ENCODE measurements around the gene DPM2. TPM values are rescaled to one million over a fixed set of nuclear protein-coding genes. Genes with fewer than 3 reads are reported as not detected.

DPM2 gene
- total and polyA plus RNA-seq, 5 donors from 2014 or later, result 27.5 to 35.7 (median 30.6) TPM

DNA sequence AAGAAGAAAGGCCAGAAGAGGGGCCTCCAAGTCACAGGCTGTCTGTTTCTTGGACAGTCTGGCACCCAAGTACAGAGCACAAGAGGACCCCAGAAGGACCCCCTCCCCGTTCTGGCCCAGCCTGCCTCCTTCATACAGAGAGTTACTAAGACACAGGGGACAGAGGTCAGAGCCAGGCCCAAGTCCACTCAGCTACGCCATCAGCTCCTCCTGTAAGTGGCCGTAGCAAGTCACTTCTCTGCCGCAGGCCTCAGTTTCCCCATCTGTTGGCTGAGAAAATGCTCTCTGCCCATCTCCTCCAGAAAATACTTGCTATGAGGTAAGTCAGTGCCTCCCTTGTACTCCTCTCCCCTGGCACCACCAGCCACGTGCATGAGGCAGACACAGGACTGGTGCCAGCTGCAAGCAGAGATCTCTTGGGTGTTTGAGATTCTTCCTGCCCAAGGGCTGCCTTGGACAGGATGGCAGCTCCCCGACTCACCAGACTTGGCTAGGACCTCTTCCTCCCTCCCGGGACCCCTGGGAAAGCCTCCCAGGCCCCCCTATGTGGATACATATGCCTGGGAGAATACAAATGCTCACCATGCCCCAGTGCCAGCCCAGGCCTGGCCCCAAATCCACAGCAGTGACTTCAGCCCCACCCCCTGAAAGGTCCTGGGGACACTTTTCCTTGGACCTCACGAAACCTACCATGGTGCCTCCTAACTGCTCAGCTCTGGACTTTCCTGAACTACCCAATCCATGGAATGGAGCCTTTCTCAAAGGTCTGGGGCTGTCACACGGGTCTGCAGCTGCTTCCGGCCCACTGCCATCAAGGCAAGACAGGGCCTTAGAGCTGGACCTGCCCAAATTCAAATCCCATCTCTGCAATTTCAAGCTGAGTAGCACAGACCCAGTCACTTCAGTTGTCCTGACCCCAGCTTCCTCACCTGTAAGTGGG is 38.0 kb upstream of the DPM2 start:
- Histone ChIP-seq H3K9me3 (ENCODE audit: control insufficient read depth in 2 of 2, low read length in 2 of 2) (no peaks in the 10 kb centered on the region), H3K36me3 (ENCODE audit: control insufficient read depth, insufficient read depth, low read length) (peaks cover 12% of the 10 kb centered on the region), H3K4me1 (ENCODE audit: control insufficient read depth, insufficient read depth, low read length, poor library complexity, severe bottlenecking) (peaks cover 76% of the 10 kb centered on the region), H3K27me3 (ENCODE audit: control insufficient read depth, insufficient read depth, low read length) (no peaks in the 10 kb centered on the region), H3K27ac (ENCODE audit: insufficient read depth, low read length, poor library complexity, severe bottlenecking) (peak overlapping the region; percentile 91), H3K4me3 (ENCODE audit: low read depth, low read length) (peak overlapping the region; percentile 97)
- Mint-ChIP-seq H3K9me3 (no peaks in the 10 kb centered on the region), H3K4me1 (peaks cover 7 to 59% (median 40%) of the 10 kb centered on the region in 4 donors), H3K27ac (peak overlapping the region; percentile 95 to 99 (median 98)), H3K27me3 (peaks cover 11% of the 10 kb centered on the region), H3K4me3 (peak overlapping the region; percentile 88 to 97 (median 95)), H3K36me3 (peaks cover 43% of the 10 kb centered on the region)
- ATAC-seq (ENCODE audit: low read depth in 2 of 2) (no peak), DNase-seq (peak in 1 of 3 donors; percentile 42)

DNA sequence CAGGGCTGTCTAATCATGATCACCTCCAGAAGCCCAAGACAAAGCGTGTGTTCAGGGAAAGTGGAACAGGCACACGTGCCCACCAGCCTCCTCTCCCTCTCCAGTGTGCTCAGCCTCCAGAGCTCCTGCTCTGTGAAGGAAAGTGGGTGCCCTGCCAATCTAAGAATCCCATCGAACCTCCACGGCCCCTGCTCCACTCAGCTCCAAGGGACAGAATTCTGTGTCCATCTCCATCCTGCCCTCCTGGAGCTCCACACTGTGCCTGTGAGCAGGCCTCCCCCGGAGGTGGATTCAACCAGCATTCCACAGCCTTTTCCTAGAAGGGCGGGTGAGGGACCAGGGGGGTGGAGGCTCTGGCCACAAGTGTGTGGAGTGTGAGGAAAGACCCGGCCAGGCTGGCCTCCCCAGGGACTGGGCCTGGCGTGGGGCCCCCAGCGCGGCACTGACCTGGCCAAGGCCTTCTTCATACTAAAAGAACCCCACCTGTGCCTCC is 37.2 kb upstream of the DPM2 start:
- Histone ChIP-seq H3K36me3 (ENCODE audit: control insufficient read depth, insufficient read depth, low read length) (peaks cover 13% of the 10 kb centered on the region), H3K9me3 (ENCODE audit: control insufficient read depth in 2 of 2, low read length in 2 of 2) (no peaks in the 10 kb centered on the region), H3K4me3 (ENCODE audit: low read depth, low read length) (peak overlapping the region; percentile 97), H3K4me1 (ENCODE audit: control insufficient read depth, insufficient read depth, low read length, poor library complexity, severe bottlenecking) (peaks cover 83% of the 10 kb centered on the region), H3K27ac (ENCODE audit: insufficient read depth, low read length, poor library complexity, severe bottlenecking) (peak overlapping the region; percentile 91), H3K27me3 (ENCODE audit: control insufficient read depth, insufficient read depth, low read length) (no peaks in the 10 kb centered on the region)
- no peak for DNase-seq
- no peak for ATAC-seq (ENCODE audit: low read depth in 2 of 2)
- H3K27me3 Mint-ChIP-seq, result peaks cover 11% of the 10 kb centered on the region
- H3K27ac Mint-ChIP-seq, result peak overlapping the region; percentile 95 to 99 (median 98)
- H3K4me1 Mint-ChIP-seq, result peaks cover 8 to 67% (median 48%) of the 10 kb centered on the region in 4 donors
- no peaks in the 10 kb centered on the region for H3K9me3 Mint-ChIP-seq
- H3K36me3 Mint-ChIP-seq, result peaks cover 48% of the 10 kb centered on the region
- peak overlapping the region; percentile 88 to 97 (median 95) for H3K4me3 Mint-ChIP-seq

DNA sequence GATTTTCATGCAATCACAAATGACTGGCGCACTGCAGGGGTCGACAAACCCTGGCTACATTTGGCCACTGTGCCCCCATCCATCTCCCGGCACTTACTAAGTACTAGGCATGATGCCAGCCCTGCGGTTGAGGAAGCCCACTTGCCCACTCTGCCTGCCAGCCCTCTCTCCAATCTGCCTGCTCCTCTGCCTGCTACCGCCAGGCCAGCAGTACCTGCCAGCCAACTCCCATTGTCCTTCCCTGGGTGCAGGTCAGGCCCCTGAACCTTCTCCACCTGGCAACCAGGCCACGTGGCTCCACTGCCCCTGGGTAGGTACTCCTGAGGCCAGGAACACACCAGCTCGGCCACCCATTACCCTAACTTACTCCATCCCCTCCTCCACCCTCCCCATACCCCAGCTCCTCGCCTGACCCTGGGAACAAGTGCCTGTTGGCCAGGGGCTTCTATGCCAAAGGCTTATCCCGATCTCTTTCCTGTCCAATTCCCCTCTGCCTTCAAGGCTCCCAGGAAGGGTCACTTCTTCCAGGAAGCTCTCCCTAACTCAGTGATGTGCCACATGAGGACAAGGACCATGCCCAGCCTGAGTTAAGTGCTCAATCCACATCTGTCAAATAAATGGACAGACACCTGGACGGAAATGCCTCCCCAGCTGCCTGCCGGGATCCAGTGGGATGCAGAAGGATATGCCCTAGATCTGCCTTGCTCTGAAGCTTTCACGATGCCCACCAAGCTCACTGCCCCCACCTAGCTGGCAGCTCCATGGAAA is 36.5 kb upstream of the DPM2 start:
- Mint-ChIP-seq H3K4me3 (peak overlapping the region; percentile 88 to 97 (median 95)), H3K9me3 (no peaks in the 10 kb centered on the region), H3K36me3 (peaks cover 51% of the 10 kb centered on the region), H3K4me1 (peaks cover 13 to 74% (median 54%) of the 10 kb centered on the region in 4 donors), H3K27me3 (peaks cover 11% of the 10 kb centered on the region), H3K27ac (peak overlapping the region; percentile 95 to 99 (median 98))
- ATAC-seq (ENCODE audit: low read depth in 2 of 2), result no peak
- no peaks in the 10 kb centered on the region for H3K9me3 ChIP-seq (ENCODE audit: control insufficient read depth in 2 of 2, low read length in 2 of 2)
- H3K27ac ChIP-seq (ENCODE audit: insufficient read depth, low read length, poor library complexity, severe bottlenecking), result peak overlapping the region; percentile 91
- H3K36me3 ChIP-seq (ENCODE audit: control insufficient read depth, insufficient read depth, low read length), result peaks cover 14% of the 10 kb centered on the region
- peaks cover 90% of the 10 kb centered on the region for H3K4me1 ChIP-seq (ENCODE audit: control insufficient read depth, insufficient read depth, low read length, poor library complexity, severe bottlenecking)
- no peaks in the 10 kb centered on the region for H3K27me3 ChIP-seq (ENCODE audit: control insufficient read depth, insufficient read depth, low read length)
- DNase-seq, result no peak
- peak overlapping the region; percentile 97 for H3K4me3 ChIP-seq (ENCODE audit: low read depth, low read length)

DNA sequence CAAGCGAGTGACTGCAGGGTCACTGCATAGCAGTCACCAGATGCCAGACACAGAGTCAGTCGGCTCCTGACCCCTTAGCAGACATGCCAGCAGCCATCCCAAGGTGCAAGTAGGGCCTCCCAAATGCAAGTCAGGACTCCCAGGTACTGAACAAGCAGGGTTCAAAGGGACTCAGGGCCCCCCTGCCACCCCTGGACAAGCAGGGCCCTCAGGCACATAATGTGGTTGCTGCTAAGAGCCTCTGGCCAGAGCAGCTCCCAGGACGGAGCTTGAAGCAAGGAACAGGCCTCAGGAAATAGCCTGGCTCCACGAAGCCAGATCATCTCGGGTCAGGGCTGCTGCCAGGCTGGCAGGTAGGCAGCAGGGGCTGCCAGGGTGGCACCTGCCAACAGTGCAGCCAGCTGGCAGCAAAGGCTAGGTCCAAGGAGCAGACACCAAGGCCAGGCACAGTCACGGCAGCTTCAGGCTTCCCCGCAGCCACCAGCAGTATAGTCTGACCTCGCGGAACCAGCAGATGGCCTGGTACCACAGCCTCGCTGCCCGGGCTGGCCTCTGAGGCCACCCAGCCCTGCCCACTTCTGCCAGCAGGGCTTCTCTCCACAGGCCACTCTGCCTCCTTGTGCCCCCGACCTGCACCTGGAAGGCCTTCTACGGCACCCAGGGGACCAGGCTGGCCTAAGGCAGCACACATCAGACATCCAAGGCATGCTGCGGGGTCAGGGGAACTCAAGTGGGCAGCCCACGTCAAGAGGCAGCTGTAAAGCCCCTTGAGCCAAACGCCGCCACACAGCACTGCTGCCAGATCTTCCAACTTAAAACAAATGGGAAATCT is 35.7 kb upstream of the DPM2 start:
- peak overlapping the region; percentile 88 to 97 (median 95) for H3K4me3 Mint-ChIP-seq
- H3K36me3 ChIP-seq (ENCODE audit: control insufficient read depth, insufficient read depth, low read length), result peaks cover 14% of the 10 kb centered on the region
- peaks cover 18 to 82% (median 62%) of the 10 kb centered on the region in 4 donors for H3K4me1 Mint-ChIP-seq
- H3K27ac Mint-ChIP-seq, result peak overlapping the region; percentile 95 to 99 (median 98)
- ATAC-seq (ENCODE audit: low read depth in 2 of 2) (peak in 1 of 2 donors; percentile 10), DNase-seq (no peak)
- no peaks in the 10 kb centered on the region for H3K9me3 ChIP-seq (ENCODE audit: control insufficient read depth in 2 of 2, low read length in 2 of 2)
- H3K27me3 ChIP-seq (ENCODE audit: control insufficient read depth, insufficient read depth, low read length), result no peaks in the 10 kb centered on the region
- H3K9me3 Mint-ChIP-seq, result no peaks in the 10 kb centered on the region
- peaks cover 55% of the 10 kb centered on the region for H3K36me3 Mint-ChIP-seq
- H3K4me1 ChIP-seq (ENCODE audit: control insufficient read depth, insufficient read depth, low read length, poor library complexity, severe bottlenecking), result peaks cover 98% of the 10 kb centered on the region
- H3K4me3 ChIP-seq (ENCODE audit: low read depth, low read length), result peak overlapping the region; percentile 97
- peak overlapping the region; percentile 91 for H3K27ac ChIP-seq (ENCODE audit: insufficient read depth, low read length, poor library complexity, severe bottlenecking)
- peaks cover 11% of the 10 kb centered on the region for H3K27me3 Mint-ChIP-seq

DNA sequence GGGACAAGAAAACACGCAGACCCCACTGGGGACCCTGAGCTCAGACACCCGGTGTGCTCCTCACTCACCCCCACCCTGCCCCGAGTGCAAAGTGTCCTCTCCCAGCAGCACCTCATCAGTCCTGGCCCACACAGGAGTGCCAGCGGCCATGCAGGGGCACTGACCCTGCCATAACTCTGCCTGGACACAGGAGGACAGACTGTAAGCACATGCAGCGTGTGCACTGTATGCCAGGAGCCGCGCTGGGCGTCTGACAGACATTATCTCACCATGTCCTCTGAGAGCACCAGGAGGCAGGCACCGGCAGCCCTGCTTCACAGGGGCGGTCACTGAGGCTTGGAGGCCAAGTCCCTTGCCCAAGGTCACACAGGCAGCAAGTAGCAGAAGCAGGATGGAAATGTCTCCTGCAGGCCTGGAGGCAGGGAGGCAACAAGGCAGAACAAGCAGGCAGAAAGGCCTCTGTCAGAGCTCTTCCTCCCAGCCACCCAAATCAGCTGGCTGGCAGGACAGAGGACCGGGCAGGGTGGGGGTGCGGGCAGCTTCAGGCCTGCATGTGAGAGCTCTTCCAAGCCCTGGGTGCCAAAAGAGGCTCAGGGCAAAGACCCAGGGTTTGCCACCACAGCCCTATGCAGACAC is 34.7 kb upstream of the DPM2 start:
- Histone ChIP-seq H3K4me1 (ENCODE audit: control insufficient read depth, insufficient read depth, low read length, poor library complexity, severe bottlenecking) (peaks cover 98% of the 10 kb centered on the region), H3K27ac (ENCODE audit: insufficient read depth, low read length, poor library complexity, severe bottlenecking) (peak overlapping the region; percentile 91), H3K4me3 (ENCODE audit: low read depth, low read length) (peak overlapping the region; percentile 97), H3K36me3 (ENCODE audit: control insufficient read depth, insufficient read depth, low read length) (peaks cover 14% of the 10 kb centered on the region), H3K9me3 (ENCODE audit: control insufficient read depth in 2 of 2, low read length in 2 of 2) (no peaks in the 10 kb centered on the region), H3K27me3 (ENCODE audit: control insufficient read depth, insufficient read depth, low read length) (no peaks in the 10 kb centered on the region)
- H3K27ac Mint-ChIP-seq, result peak overlapping the region; percentile 93 to 99 (median 98)
- peaks cover 11% of the 10 kb centered on the region for H3K27me3 Mint-ChIP-seq
- H3K36me3 Mint-ChIP-seq, result peaks cover 56% of the 10 kb centered on the region
- DNase-seq, result no peak
- H3K4me3 Mint-ChIP-seq, result peak overlapping the region; percentile 88 to 97 (median 95)
- no peak for ATAC-seq (ENCODE audit: low read depth in 2 of 2)
- H3K4me1 Mint-ChIP-seq, result peaks cover 19 to 92% (median 71%) of the 10 kb centered on the region in 4 donors
- H3K9me3 Mint-ChIP-seq, result no peaks in the 10 kb centered on the region

DNA sequence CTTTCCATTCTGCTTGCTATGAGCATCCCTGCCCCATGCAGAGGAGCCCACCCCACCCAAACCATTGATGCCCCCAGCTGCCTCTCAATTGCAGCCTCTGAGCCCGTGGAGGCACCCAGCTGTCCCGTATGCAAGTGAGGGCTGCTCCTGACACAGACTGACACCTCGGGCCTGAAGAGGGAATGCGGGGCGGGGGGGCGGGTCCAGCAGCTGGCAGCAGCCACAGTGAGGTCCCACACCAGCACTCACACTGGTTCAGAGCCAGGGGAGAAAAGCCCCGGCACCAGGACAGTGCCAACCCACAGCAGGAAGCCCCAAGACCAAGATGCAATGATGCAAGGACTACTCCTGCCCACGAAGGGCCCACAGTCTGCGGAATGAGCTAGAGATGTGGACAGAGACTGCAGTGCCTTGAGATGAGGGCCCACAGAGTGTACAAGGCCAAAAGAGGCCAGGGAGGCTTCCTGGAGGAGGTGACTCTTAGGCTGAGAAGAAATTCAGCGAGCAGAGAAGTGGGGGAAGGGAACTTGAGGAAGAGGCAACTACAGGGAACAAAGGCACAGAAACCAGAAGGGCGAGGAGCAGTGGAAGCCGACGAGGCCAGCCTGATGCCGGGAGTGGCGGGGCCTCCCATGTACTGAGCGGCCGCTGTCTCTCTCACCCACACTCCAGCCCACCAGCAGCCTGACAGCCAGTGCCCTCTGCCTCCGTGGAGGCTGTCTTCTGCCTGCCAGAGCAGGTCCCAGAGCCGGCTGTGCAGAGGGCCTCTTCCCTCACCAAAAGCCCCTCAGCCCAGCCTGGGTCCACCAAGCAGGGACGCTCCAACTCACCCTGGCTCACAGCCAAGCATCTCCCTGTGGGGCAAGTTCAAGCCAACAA is 33.9 kb upstream of the DPM2 start:
- peaks cover 11% of the 10 kb centered on the region for H3K27me3 Mint-ChIP-seq
- Histone ChIP-seq H3K4me1 (ENCODE audit: control insufficient read depth, insufficient read depth, low read length, poor library complexity, severe bottlenecking) (peaks cover 98% of the 10 kb centered on the region), H3K9me3 (ENCODE audit: control insufficient read depth in 2 of 2, low read length in 2 of 2) (no peaks in the 10 kb centered on the region), H3K27me3 (ENCODE audit: control insufficient read depth, insufficient read depth, low read length) (no peaks in the 10 kb centered on the region), H3K4me3 (ENCODE audit: low read depth, low read length) (peak overlapping the region; percentile 97), H3K27ac (ENCODE audit: insufficient read depth, low read length, poor library complexity, severe bottlenecking) (peak overlapping the region; percentile 91), H3K36me3 (ENCODE audit: control insufficient read depth, insufficient read depth, low read length) (peaks cover 14% of the 10 kb centered on the region)
- DNase-seq (peak in 1 of 3 donors; percentile 44), ATAC-seq (ENCODE audit: low read depth in 2 of 2) (no peak)
- no peaks in the 10 kb centered on the region for H3K9me3 Mint-ChIP-seq
- H3K4me1 Mint-ChIP-seq, result peaks cover 19 to 98% (median 75%) of the 10 kb centered on the region in 4 donors
- peaks cover 55% of the 10 kb centered on the region for H3K36me3 Mint-ChIP-seq
- peak overlapping the region; percentile 98 to 99 (median 98) for H3K27ac Mint-ChIP-seq
- peak overlapping the region; percentile 88 to 97 (median 95) for H3K4me3 Mint-ChIP-seq
